ENCODE measurements around the gene CNTFR.

- no peak for TF ChIP-seq CTCF (conservative IDR thresholded peaks at IDR 0.05; ENCODE audit: low read length)
- no peak for TF ChIP-seq EZH2phosphoT487 (IDR thresholded peaks at IDR 0.05; ENCODE audit: borderline replicate concordance, low read depth, low read length)
Measured at GRCh38 chr9:34579808-34580163, 9.7 kb downstream of the CNTFR start.

All from OCI-LY7 (cell line).